H4 (cell line): Measurements from ENCODE around the gene UBAC1. TPM values are rescaled to one million over a fixed set of nuclear protein-coding genes. Genes with fewer than 3 reads are reported as not detected.
"Not testable (repeated sequence)": the region's sequence is repeated elsewhere in the genome, so short reads cannot be mapped to it uniquely, and the experiment has no call there.

Experiments used
- DNase-seq: peaks from one replicate; pipeline ENCODE4 v3.0.0-alpha.2; 2015; ENCODE audit warnings: low spot score
- total RNA-seq: library from RNA; depleted of rRNA; stranded (reverse); fragments of >200 nt; shearing (Covaris generic); gene quantifications from 2 replicates; pipeline ENCODE4 v1.2.3, GENCODE V29; 2014

The UBAC1 gene
- total RNA-seq, 1 experiment from 2014 or later: 35.2 TPM

- DNase-seq: no peak
These were observed 59.3 kb downstream of the UBAC1 start for GRCh38 chr9:135901826-135902225.

GRCh38 chr9:135901031-135901758 lies 60.0 kb downstream of the UBAC1 start:
- DNase-seq: no peak

- peak; percentile 49 for DNase-seq
These were observed 62.4 kb downstream of the UBAC1 start for GRCh38 chr9:135898634-135899407.

GRCh38 chr9:135896626-135897025 lies 64.5 kb downstream of the UBAC1 start:
- DNase-seq: no peak

GRCh38 chr9:135896205-135896604 lies 65.0 kb downstream of the UBAC1 start:
- no peak for DNase-seq

GRCh38 chr9:135895202-135895848 lies 65.8 kb downstream of the UBAC1 start:
- DNase-seq: no peak

- no peak for DNase-seq
These were observed 68.1 kb downstream of the UBAC1 start for GRCh38 chr9:135893104-135893503.

GRCh38 chr9:135892327-135892726 lies 68.8 kb downstream of the UBAC1 start:
- DNase-seq: not testable (repeated sequence)

GRCh38 chr9:135891027-135891631 lies 70.0 kb downstream of the UBAC1 start:
- DNase-seq: no peak

- DNase-seq: no peak
These were observed 70.8 kb downstream of the UBAC1 start for GRCh38 chr9:135890190-135891026.

- DNase-seq: no peak
These were observed 71.5 kb downstream of the UBAC1 start for GRCh38 chr9:135889564-135890189.

GRCh38 chr9:135888766-135889394 lies 72.3 kb downstream of the UBAC1 start:
- no peak for DNase-seq

- no peak for DNase-seq
These were observed 72.9 kb downstream of the UBAC1 start for GRCh38 chr9:135888126-135888765.

- DNase-seq: no peak
These were observed 73.6 kb downstream of the UBAC1 start for GRCh38 chr9:135887585-135888050.

- DNase-seq: peak; percentile 49
These were observed 74.1 kb downstream of the UBAC1 start for GRCh38 chr9:135887021-135887507.

- DNase-seq: no peak
These were observed 74.8 kb downstream of the UBAC1 start for GRCh38 chr9:135886147-135886981.

GRCh38 chr9:135885100-135885853 lies 75.9 kb downstream of the UBAC1 start:
- DNase-seq: no peak
